GM21529 (cell line): ENCODE results near the gene SNRNP35.
"Not testable (repeated sequence)": the region's sequence is repeated elsewhere in the genome, so short reads cannot be mapped to it uniquely, and the experiment has no call there.

Experiments
- ATAC-seq: cut with Tn5 transposase; IDR thresholded peaks from one replicate; pipeline ENCODE4 v1.9.1; 2021; ENCODE audit not compliant: unreplicated experiment

SNRNP35 gene

DNA sequence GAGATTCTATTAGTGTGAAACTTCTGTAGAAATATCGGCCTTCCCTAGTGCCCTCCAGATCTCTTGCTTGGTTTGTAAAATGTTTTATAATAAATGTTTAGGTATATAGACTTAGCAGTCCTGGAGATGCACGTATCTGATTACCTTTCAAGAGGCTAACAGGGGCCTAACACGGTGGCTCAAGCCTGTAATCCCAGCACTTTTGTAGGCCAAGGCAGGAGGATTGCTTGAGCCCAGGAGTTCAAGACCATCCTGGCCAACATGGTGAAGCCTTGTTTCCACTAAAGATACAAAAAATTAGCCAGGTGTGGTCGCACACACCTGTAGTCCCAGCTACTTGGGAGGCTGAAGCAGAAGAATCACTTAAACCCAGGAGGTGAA, 11.6 kb upstream of the SNRNP35 start:
- ATAC-seq, result no peak

DNA sequence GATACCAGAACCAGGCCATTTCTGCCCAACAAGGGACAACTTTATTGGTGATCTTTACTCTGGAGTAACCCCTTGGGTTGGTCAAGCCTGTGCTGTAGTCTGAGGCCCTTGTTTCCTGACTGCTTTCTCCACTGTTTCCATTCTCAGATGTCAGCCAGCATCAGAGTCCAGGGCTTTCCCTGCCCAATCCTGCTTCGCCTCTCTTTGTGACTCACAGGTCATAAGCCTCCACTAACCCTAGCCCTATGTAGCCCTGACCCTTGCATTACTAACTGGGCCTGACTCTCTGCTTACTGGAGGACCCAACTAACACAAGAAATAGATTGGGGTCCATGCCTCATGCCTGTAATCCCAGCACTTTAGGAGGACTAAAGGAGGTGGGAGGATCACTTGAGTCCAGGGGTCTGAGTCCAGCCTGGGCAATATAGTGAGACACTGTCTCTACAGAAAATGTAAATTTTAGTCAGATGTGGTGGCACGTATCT, 8.6 kb upstream of the SNRNP35 start:
- ATAC-seq, result no peak

DNA sequence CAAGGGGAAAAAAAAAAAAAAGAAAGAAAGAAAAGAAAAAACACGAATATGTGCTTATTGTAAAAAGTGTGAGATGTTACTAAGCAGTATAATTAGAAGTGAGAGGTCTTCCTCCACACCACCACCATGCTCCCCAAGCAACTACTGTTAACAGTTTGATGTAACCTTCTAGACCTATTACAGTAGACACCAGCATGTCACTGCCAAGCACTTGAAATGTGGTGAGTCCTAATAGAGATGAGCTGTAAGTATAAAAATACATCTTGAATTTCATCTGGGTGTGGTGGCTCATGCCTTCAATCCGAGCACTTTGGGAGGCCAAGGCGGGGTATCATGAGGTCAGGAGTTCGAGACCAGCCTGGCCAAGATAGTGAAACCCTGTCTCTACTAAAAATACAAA, 8.1 kb upstream of the SNRNP35 start:
- no peak for ATAC-seq

DNA sequence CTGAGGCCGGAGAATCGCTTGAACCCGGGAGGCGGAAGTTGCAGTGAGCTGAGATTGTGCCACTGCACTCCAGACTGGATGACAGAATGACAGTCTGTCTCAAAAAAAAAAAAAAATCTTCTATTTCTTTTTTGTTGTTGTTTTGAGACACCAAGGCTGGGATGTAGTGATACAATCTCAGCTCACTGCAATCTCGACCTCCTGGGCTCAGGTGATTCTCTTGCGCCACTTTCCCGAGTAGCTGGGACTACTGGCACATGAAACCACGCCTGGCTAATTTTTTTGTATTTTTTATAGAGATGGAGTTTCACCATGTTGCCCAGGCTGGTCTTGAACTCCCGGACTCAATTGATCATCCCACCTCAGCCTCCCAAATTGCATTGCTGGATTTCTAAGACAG, 7.3 kb upstream of the SNRNP35 start:
- ATAC-seq, result no peak

DNA sequence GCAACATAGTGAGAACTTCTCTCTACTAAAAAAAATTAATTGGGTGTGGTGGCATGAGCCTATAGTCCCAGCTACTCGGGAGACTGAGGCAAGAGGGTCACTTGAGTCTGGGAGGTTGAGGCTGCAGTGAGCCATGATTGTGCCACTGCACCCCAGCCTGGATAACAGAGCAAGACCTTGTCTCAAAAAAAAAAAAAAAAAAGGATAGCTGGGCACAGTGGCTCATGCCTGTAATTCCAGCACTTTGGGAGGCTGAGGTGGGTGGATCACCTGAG, 5.7 kb upstream of the SNRNP35 start:
- ATAC-seq, result not testable (repeated sequence)

DNA sequence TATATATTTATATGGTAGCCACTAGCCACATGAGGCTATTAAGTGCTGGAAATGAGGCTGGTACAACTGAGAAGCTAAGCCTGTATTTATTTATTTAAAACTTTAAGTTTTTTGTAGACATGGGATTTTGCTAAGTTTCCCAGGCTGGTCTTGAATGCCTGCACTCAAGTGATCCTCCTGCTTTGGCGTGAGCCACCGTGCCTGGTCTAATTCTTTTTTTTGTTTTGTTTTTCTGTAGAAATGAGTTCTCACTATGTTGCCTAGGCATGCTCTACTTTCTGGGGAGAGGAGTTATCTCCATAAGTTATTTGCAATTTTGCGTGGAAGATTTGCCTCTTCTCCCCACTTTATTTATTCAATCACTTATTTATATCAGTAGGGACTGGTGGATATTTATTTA, 4.8 kb upstream of the SNRNP35 start:
- ATAC-seq, result no peak

DNA sequence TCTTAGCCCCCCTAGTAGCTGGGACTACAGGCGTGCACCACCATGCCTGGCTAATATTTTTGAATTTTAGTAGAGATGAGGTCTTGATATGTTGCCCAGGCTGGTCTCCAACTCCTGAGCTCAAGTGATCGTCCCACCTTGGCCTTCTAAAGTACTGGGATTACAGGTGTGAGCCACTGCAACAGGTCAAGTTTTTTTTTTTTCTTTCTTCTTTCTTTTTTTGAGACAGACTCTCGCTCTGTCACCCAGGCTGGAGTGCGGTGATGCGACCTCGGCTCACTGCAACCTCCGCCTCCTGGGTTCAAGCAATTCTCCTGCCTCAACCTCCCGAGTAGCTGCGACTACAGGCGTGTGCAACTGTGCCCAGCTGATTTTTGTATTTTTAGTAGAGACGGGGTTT, 5.2 kb downstream of the SNRNP35 start:
- not testable (repeated sequence) for ATAC-seq

DNA sequence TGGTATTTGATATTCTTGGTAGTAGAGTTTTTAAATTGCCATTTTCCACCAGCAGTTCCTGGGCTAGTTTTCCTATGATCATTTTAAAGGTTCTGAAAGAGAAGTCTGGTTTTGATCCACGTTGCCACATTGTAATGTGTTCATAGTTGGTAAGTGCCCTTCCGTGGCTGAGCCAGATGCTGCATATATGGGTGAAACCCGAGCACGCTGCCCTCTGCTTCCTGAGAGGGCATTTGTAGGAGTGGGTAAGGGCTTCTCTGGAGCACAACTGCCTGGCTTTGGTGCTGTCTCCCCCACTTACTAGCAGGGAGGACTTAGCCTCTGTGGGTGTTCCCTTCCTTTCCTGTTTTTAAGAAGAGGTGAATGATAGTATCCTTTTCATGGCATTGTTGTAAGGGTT, 7.1 kb downstream of the SNRNP35 start:
- ATAC-seq, result no peak

DNA sequence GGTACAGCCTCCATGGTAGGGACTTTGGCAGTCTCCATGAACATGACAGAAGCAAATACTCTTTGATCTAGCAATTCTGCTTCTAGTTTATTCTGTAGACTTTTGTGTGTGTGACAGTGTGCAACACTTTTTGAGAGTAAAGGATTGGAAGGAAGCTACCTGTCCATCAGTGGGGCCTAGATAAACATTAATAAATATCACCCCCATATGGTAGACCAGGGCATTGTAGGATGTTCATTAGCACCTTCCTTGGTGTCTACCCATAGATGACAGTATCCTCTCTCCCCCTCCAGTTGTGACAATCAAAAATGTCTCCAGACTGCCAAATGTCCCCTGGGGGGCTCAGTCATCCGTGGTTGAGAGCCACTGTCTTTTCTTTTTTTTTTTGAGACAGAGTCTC, 10.8 kb downstream of the SNRNP35 start:
- no peak for ATAC-seq

DNA sequence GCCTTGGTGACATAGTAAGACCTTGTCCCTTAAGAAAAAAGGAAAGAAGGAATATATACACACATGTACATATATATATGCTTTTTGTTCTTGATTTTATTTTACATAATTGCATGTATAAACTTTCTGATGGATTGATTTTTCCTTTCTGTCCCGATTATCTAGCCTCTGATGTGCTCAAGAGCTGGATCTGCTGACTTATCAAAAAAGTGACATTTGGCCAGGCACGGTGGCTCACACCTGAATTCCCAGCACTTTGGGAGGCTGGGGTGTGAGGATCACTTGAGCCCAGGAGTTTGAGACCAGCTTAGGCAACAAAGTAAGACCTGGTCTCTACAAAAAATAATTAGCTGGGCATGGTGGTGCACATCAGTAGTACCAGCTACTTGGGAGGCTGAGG, 12.0 kb downstream of the SNRNP35 start:
- ATAC-seq, result no peak

DNA sequence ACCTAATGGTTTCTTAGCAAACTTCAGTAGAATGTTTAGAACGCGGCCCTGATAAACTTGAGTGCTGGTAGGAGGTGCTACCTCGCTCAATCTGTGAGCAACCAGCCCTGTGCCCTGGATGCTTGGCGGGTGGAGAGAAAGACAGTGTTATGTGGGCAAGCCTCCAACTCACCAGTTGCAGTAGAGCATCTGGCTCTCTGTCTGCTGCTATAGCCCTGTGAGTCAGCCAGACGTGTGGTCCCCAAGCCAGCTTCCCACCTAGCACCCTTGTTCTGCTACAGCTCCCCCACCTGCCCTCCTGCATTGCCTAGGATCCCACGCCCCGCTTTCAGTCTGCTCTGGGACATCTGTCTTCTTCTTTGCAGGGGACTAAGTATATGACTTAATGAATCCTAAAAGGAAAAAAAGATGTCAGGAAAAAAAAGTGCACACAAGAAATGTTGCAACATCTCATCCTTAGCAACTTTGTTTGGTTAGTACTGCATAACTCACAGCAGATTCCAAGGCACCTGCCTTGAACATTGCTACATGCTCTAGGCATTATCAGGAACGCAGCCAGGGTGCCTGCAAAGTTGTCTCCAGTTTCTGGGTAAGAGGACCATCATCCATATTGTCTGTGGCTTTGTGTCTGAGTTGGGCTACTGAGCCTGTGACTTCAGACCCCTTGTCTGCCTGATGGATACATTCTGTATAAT, 13.6 kb downstream of the SNRNP35 start:
- ATAC-seq, result no peak

DNA sequence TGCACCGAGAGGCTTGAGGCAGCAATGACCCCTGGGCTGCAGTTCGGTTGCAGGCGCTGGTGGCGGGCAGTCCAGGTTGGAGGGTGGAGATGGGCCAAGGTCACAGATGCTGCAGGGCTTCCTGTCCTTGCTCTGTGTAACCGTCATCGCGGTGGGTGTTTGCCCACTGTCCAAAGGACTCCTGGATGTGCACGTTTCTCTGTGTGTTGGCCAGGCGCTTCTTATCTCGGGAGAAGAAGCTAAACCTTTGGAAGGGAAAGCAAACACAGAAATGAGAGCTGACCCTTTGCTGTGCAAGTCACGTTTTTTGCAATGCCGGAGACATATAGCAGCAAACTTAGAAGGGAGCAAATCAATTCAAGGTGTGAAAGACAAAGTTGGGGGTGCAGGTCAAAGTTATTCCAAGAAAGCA, 14.5 kb downstream of the SNRNP35 start:
- no peak for ATAC-seq

DNA sequence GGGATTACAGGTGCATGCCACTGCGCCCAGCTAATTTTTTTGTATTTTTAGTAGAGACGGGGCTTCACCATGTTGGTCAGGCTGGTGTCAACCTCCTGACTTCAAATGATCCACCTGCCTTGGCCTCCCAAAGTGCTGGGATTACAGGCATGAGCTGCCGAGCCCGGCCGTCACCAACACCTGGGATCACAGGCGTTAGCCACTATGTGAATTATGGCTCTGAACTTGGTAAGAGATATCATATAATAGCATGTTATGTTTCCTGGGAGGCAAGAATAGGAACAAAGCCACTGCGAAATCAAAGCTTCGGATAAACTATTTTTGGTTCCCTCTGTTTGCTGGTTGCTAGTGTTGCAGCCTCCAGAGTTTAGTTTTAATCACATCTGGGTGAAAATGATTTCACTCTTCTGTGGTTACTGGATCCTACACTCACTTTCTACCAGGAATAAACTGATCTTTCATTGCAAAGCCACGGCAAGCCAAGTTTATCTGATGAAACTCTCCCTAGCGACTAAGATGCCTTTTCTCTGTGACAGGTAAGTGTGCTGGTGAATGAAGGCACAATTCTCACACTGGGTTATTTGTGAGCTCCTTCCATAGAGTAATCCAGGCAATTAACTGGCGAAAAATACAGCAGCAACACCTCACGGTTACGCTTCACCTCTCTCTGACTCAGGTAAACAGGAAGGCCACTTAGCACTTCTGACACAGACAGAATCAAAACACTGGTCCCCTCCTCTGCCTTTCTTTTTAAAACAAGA, 16.7 kb downstream of the SNRNP35 start:
- no peak for ATAC-seq

DNA sequence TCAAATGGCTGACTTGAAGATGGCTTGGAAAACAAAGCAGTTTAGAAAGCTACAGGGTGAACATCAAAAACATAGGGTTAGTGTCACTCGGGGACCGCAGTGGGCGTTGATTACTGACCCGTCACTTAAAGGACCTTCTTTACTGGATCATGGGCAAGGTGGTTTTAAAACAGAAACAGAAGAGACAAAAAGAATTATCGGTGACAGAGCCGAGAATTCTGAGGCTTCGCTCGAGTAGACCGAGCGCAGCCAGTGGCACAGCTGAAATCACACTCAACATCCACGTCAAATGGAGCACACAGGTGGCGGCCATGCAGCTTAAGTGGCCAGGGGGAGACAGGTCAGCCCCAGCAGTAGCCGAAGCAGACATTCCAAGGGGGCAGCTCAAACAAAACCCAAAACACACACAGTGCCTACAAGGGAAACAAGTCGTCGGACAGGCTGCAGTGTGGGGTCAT, 17.3 kb downstream of the SNRNP35 start:
- ATAC-seq, result no peak

DNA sequence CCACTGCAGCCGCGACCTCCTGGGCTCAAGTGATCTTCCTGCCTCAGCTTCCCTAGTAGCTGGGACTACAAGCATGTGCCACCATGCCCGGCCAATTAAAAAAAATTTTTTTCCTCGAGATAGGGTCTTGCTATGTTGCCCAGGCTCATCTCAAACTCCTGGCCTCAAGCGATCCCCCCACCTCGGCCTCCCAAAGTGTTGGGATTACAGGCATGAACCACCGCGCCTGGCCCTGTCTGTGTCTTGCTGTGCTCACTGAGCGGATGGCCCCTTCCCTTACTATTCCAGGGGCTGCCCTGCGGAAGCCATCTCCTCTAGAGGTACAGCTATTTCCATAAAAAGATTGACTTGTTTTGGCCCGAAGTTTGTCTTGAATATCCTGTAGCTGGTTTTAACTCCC, 20.1 kb downstream of the SNRNP35 start:
- ATAC-seq, result no peak

DNA sequence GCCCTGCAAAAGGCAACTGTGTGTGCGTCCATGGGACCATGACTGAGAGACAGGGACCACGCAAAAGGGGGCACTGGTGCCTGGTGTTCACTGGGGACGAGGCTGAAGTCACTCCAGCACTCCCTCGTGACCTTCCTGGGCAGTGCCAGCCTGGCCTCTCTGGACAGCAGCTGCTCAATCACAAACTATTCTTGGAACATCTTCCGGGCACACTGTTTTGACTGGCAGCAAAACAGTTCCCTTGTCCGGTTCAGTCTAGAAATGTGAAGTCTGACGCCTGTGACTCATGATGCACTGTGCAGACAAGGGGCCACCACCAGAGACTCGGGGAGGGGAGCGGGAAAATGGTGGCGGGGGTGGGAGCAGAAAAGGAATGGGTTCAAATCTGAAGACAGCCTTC, 20.8 kb downstream of the SNRNP35 start:
- ATAC-seq, result no peak

DNA sequence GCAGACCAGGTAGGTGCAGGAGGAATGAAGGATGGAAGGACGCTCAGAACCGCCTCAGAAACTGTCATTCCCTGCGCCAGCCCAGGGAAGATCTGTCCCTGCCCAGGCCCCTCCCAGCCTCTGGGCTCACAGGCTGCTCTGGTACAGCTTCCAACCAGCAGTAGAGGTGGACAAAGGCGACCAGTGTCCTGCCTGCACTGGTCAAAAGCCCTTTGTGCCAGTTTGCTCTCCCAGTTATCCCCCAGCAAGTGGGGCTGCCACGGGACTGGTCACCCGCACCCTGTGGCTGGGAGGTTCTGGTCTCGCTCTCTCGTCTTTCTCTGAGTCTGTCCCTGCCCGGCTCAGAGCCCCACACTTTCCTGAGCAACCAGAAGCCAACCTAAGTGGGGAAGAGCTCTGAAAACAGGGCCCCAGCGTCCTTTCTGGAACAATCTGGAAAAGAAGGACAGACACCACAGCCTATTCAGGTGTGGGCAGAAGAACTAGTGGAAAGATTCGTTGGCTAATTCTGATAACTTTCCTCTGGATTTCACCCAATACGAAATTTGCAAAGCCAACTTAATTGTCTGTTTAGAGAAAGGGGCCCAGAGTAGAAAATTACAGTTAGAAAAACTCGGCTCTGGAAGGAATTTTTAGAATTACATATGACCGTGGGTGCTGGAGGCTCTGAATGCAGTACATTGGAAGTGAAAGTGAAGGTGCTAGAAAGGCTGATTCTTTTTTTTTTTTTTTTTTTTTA, 21.7 kb downstream of the SNRNP35 start:
- ATAC-seq, result no peak

DNA sequence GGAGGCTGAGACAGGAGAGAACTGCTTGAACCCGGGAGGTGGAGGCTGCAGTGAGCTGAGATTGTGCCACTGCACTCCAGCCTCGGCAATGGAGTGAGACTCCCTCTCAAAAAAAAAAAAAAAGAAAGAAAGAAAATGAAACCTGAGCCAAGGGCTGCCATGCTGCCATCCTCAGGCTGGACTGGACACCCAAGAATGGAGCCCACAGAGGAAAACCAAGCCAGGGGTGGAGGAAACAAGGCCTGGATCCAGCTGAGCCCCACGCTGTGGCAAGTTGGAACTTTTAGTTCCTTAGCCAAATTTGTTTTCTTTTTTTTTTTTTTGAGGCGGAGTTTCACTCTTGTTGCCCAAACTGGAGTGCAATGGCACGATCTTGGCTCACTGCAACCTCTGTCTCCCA, 23.3 kb downstream of the SNRNP35 start:
- not testable (repeated sequence) for ATAC-seq

DNA sequence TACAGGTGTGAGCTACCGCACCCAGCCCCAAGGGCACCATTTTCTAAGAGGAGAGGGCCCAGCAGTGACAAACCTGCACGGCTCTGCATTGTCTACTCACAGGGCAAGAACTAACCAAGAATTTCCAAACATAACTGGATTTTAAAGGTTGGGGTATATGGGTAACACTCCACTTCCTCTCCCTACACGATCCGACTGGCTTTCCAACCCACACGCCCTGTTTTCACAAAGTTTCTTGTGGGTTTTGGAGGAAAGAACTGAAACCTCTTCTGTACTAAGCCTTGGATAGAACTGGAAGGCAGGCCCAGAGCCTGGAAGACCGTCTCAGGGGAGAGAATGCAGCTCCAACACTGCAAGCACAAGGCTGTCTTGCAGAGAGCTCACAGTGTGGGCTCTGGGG, 24.9 kb downstream of the SNRNP35 start:
- no peak for ATAC-seq

DNA sequence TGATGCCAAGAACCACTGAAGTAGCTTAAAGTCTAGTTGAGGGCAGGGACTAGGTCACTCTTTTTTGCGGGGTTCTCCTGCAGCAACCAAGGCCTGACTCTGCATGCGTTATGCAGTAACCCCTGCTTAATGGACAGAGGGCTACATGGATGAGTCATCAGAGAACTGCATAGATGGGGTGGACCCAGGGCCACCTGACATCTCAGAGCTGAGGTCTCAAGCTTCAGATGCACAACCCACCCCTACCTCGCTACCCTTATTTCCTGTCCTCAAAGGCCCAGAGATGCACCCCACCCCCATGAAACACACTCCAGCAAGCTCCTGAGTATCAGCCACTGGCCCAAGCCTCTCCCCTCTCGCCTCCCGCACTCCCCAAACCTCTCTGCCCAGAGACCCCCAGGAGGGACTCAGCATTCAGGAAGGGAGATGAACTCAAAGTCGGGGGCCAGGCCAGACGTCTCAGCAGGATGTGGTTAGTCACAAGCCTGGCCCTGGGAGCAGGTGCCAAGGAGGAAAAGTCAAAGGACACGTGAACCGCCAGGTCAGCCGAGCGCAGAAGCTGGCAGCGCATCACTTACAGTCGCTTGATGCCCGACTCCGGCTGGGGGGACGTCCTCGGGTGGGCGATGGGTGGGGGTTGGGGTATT, 25.8 kb downstream of the SNRNP35 start:
- no peak for ATAC-seq

DNA sequence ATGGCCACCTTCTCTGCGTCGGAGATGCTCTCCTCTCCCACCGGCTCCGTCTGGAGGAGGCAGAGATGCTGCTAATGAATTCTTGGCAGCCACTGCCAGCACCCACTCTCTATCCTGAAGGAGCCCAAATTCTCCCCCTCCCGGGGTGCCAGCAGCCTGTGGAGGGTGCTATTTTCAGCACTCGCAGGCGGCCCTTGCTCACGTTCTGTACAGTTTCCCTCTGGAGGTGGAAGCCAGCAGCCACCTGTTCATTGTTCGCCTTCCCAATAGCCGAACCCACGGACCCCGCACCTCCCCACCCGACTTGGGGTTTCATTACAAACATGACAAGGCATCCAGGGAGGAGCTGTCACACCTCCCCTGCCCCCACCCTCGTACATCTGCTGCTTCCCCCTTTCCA, 27.8 kb downstream of the SNRNP35 start:
- no peak for ATAC-seq

DNA sequence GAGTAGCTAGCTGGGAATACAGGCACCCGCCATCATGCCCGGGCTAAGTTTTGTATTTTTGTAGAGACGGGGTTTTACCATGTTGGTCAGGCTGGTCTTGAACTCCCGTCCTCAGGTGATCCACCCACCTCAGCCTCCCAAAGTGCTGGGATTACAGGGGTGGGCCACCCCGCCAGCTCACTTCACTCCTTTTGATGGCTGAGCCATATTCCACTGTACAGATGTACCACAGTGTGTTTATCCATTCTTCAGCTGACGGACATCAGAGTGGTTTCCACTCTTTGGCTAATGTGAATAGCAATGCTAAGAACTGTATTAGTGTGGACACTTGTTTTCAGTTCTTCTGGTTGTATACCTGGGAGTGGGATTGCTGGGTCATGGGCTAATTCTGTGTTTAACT, 29.5 kb downstream of the SNRNP35 start:
- no peak for ATAC-seq
